ENCODE measurements around the gene IMPA2.

The IMPA2 gene

GRCh38 chr18:11972371-11973174 lies 8.7 kb upstream of the IMPA2 start:
- Histone ChIP-seq H3K79me2 (ENCODE audit: insufficient read depth, low read length) (no peaks in the 10 kb centered on the region), H2AFZ (ENCODE audit: low read depth, low read length) (no peak overlapping the region), H3K9me3 (ENCODE audit: insufficient read depth, low read length, severe bottlenecking) (no peaks in the 10 kb centered on the region), H3K9ac (ENCODE audit: low read depth, low read length) (no peak overlapping the region), H3K36me3 (ENCODE audit: insufficient read depth, low read length) (no peaks in the 10 kb centered on the region), H3K4me2 (ENCODE audit: insufficient read depth, low read length) (no peak overlapping the region), H3K4me1 (ENCODE audit: insufficient read depth, low read length) (no peaks in the 10 kb centered on the region), H4K20me1 (ENCODE audit: insufficient read depth, low read length) (no peaks in the 10 kb centered on the region), H3K4me3 (ENCODE audit: low read depth in 1 of 2, low read length in 2 of 2) (no peak overlapping the region), H3K27me3 (ENCODE audit: insufficient read depth, low read length, poor library complexity) (no peaks in the 10 kb centered on the region), H3K27ac (ENCODE audit: low read length) (no peak overlapping the region)
- DNase-seq (no peak), ATAC-seq (ENCODE audit: insufficient read depth, low read depth) (no peak)
- TF ChIP-seq EZH2 (IDR thresholded peaks at IDR 0.05; ENCODE audit: borderline replicate concordance, low read depth, low read length, severe bottlenecking) = no peak
- TF ChIP-seq CTCF (IDR thresholded peaks at IDR 0.05; ENCODE audit: borderline replicate concordance, extremely low read depth, low read length, poor library complexity, severe bottlenecking) = no peak

- Histone ChIP-seq H2AFZ (ENCODE audit: low read depth, low read length) (no peak overlapping the region), H3K79me2 (ENCODE audit: insufficient read depth, low read length) (no peaks in the 10 kb centered on the region), H3K4me2 (ENCODE audit: insufficient read depth, low read length) (no peak overlapping the region), H4K20me1 (ENCODE audit: insufficient read depth, low read length) (no peaks in the 10 kb centered on the region), H3K27me3 (ENCODE audit: insufficient read depth, low read length, poor library complexity) (no peaks in the 10 kb centered on the region), H3K27ac (ENCODE audit: low read length) (no peak overlapping the region), H3K4me1 (ENCODE audit: insufficient read depth, low read length) (no peaks in the 10 kb centered on the region), H3K9ac (ENCODE audit: low read depth, low read length) (no peak overlapping the region), H3K4me3 (ENCODE audit: low read depth in 1 of 2, low read length in 2 of 2) (no peak overlapping the region), H3K36me3 (ENCODE audit: insufficient read depth, low read length) (no peaks in the 10 kb centered on the region), H3K9me3 (ENCODE audit: insufficient read depth, low read length, severe bottlenecking) (no peaks in the 10 kb centered on the region)
- ATAC-seq (ENCODE audit: insufficient read depth, low read depth) (no peak), DNase-seq (no peak)
- no peak for TF ChIP-seq CTCF (IDR thresholded peaks at IDR 0.05; ENCODE audit: borderline replicate concordance, extremely low read depth, low read length, poor library complexity, severe bottlenecking)
- TF ChIP-seq EZH2 (IDR thresholded peaks at IDR 0.05; ENCODE audit: borderline replicate concordance, low read depth, low read length, severe bottlenecking) = no peak
Observed at GRCh38 chr18:11974741-11975325, 6.5 kb upstream of the IMPA2 start.

DNA sequence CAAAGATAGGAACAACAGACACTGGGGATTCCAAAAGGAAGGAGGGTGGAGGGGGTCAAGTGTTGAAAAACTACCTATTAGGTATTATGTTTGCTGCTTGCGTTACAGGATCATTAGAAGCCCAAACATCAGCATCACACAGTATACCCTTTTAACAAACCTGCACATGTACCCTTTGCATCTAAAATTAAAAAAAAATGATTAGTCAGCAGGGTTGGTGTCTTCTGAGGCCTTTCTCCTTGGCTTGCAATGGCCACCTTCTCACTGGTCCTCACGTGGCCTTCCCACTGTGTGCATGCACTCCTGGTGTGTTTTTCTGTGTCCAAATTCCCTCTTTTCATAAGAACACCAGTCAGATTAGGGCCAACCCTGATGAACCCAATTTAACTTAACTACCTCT lies 5.6 kb upstream of the IMPA2 start:
- Histone ChIP-seq H3K4me1 (ENCODE audit: insufficient read depth, low read length) (peaks cover 2% of the 10 kb centered on the region), H3K79me2 (ENCODE audit: insufficient read depth, low read length) (no peaks in the 10 kb centered on the region)
- TF ChIP-seq EZH2 (IDR thresholded peaks at IDR 0.05; ENCODE audit: borderline replicate concordance, low read depth, low read length, severe bottlenecking) = no peak
- TF ChIP-seq CTCF (IDR thresholded peaks at IDR 0.05; ENCODE audit: borderline replicate concordance, extremely low read depth, low read length, poor library complexity, severe bottlenecking) = no peak

More for the DNA sequence above, 5.6 kb upstream of the IMPA2 start:
- no peak overlapping the region for H3K4me2 ChIP-seq (ENCODE audit: insufficient read depth, low read length)
- H3K27me3 ChIP-seq (ENCODE audit: insufficient read depth, low read length, poor library complexity) = no peaks in the 10 kb centered on the region
- H3K36me3 ChIP-seq (ENCODE audit: insufficient read depth, low read length) = no peaks in the 10 kb centered on the region
- no peak for DNase-seq
- no peak overlapping the region for H3K4me3 ChIP-seq (ENCODE audit: low read depth in 1 of 2, low read length in 2 of 2)
- H3K27ac ChIP-seq (ENCODE audit: low read length) = no peak overlapping the region
- no peak overlapping the region for H2AFZ ChIP-seq (ENCODE audit: low read depth, low read length)
- no peak for ATAC-seq (ENCODE audit: insufficient read depth, low read depth)
- no peak overlapping the region for H3K9ac ChIP-seq (ENCODE audit: low read depth, low read length)
- no peaks in the 10 kb centered on the region for H4K20me1 ChIP-seq (ENCODE audit: insufficient read depth, low read length)
- no peaks in the 10 kb centered on the region for H3K9me3 ChIP-seq (ENCODE audit: insufficient read depth, low read length, severe bottlenecking)

Data from DND-41 (cell line).